ENCODE measurements around the gene NOA1.

The NOA1 gene

GRCh38 chr4:56977321-56978012, at the start of gene NOA1:
TSS of gene NOA1 (minus strand) at chr4:56977606. CDS start at chr4:56977585, 21 bp downstream.
- DNase-seq (ENCODE audit: low spot score): peak; percentile 98

- DNase-seq (ENCODE audit: low spot score): no peak
Measured at GRCh38 chr4:57023104-57023503, 45.7 kb upstream of the NOA1 start.

GRCh38 chr4:57020467-57021101, 43.2 kb upstream of the NOA1 start:
- DNase-seq (ENCODE audit: low spot score): no peak

GRCh38 chr4:57018980-57019379, 41.6 kb upstream of the NOA1 start:
- no peak for DNase-seq (ENCODE audit: low spot score)

GRCh38 chr4:57013543-57014120, 36.2 kb upstream of the NOA1 start:
- DNase-seq (ENCODE audit: low spot score): no peak

- DNase-seq (ENCODE audit: low spot score): no peak
Measured at GRCh38 chr4:56999751-57000150, 22.3 kb upstream of the NOA1 start.

GRCh38 chr4:56995525-56995924, 18.1 kb upstream of the NOA1 start:
- peak; percentile 90 for DNase-seq (ENCODE audit: low spot score)

GRCh38 chr4:56990109-56990905, 12.9 kb upstream of the NOA1 start:
- DNase-seq (ENCODE audit: low spot score): no peak

- no peak for DNase-seq (ENCODE audit: low spot score)
Measured at GRCh38 chr4:56986952-56987351, 9.5 kb upstream of the NOA1 start.

- no peak for DNase-seq (ENCODE audit: low spot score)
Measured at GRCh38 chr4:56986192-56986591, 8.8 kb upstream of the NOA1 start.

- no peak for DNase-seq (ENCODE audit: low spot score)
Measured at GRCh38 chr4:56981795-56982201, 4.4 kb upstream of the NOA1 start.

- DNase-seq (ENCODE audit: low spot score): no peak
Measured at GRCh38 chr4:56979421-56980072, 2.1 kb upstream of the NOA1 start.

GRCh38 chr4:56978750-56979303, 1.4 kb upstream of the NOA1 start, which contains the start of gene POLR2B:
TSS of gene POLR2B (plus strand) at chr4:56978896. CDS start at chr4:56978986, 90 bp downstream.
- peak; percentile 96 for DNase-seq (ENCODE audit: low spot score)

- no peak for DNase-seq (ENCODE audit: low spot score)
Measured at GRCh38 chr4:56976837-56977320, 527 bp downstream of the NOA1 start.

- DNase-seq (ENCODE audit: low spot score): no peak
Measured at GRCh38 chr4:56976283-56976836, 1.0 kb downstream of the NOA1 start.

- no peak for DNase-seq (ENCODE audit: low spot score)
Measured at GRCh38 chr4:56973336-56973735, 4.1 kb downstream of the NOA1 start.

- no peak for DNase-seq (ENCODE audit: low spot score)
Measured at GRCh38 chr4:56972809-56973208, 4.6 kb downstream of the NOA1 start.

- no peak for DNase-seq (ENCODE audit: low spot score)
Measured at GRCh38 chr4:56972389-56972788, 5.0 kb downstream of the NOA1 start.

- DNase-seq (ENCODE audit: low spot score): no peak
Measured at GRCh38 chr4:56971383-56971782, 6.0 kb downstream of the NOA1 start.

- DNase-seq (ENCODE audit: low spot score): no peak
Measured at GRCh38 chr4:56961107-56961500, 16.3 kb downstream of the NOA1 start.

- no peak for DNase-seq (ENCODE audit: low spot score)
Measured at GRCh38 chr4:56959100-56959499, 18.3 kb downstream of the NOA1 start.
